K562 (cell line): ENCODE data around the gene RBM45. TPM values are rescaled to one million over a fixed set of nuclear protein-coding genes. Genes with fewer than 3 reads are reported as not detected.

Source experiments
- CBFB ChIP-seq: sonication (generic); formaldehyde crosslinking; IDR thresholded peaks from 2 replicates; pipeline ENCODE4 v1.4.0; 2020; ENCODE audit warnings: mild to moderate bottlenecking, missing genetic modification reagents
- DMBX1 ChIP-seq: fragments of 250-450 bp; sonication (Bioruptor Pico); IDR thresholded peaks from 2 replicates; pipeline ENCODE4 v1.8.0; 2022; ENCODE audit warnings: inconsistent platforms, mild to moderate bottlenecking, moderate library complexity, borderline replicate concordance
- EWSR1 ChIP-seq: fragments of 450-650 bp; IDR thresholded peaks from 2 replicates; pipeline ENCODE4 v1.6.1; 2018; ENCODE audit warnings: borderline replicate concordance, mild to moderate bottlenecking, low read depth, moderate library complexity; ENCODE audit not compliant: partially characterized antibody
- FOS ChIP-seq: IDR thresholded peaks from 3 replicates; pipeline ENCODE4 v1.6.1; 2011; ENCODE audit not compliant: insufficient read length; ENCODE audit errors: extremely low read depth
- FUS ChIP-seq: fragments of 200-400 bp; formaldehyde crosslinking; optimal IDR thresholded peaks from 2 replicates; pipeline ENCODE3; 2017; ENCODE audit warnings: low read depth, low read length
- MCM3 ChIP-seq: fragments of 450-650 bp; IDR thresholded peaks from 2 replicates; pipeline ENCODE4 v1.6.1; 2016
- NELFE ChIP-seq: IDR thresholded peaks from 2 replicates; pipeline ENCODE4 v1.6.1; 2011; ENCODE audit warnings: mild to moderate bottlenecking; ENCODE audit not compliant: insufficient read depth, insufficient read length
- OTX1 ChIP-seq: fragments of 450-650 bp; formaldehyde crosslinking; IDR thresholded peaks from 2 replicates; pipeline ENCODE4 v1.4.0; 2022; ENCODE audit warnings: mild to moderate bottlenecking
- POLR3G ChIP-seq: IDR thresholded peaks from 2 replicates; pipeline ENCODE4 v1.6.1; 2011; ENCODE audit not compliant: insufficient read length, insufficient replicate concordance; ENCODE audit errors: extremely low read depth
- PURB ChIP-seq: sonication (generic); formaldehyde crosslinking; IDR thresholded peaks from 2 replicates; pipeline ENCODE4 v1.9.0; 2021; ENCODE audit warnings: low read depth, mild to moderate bottlenecking, missing genetic modification reagents
- PYGO2 ChIP-seq: fragments of 450-650 bp; IDR thresholded peaks from 2 replicates; pipeline ENCODE4 v1.6.1; 2016; ENCODE audit warnings: mild to moderate bottlenecking, missing genetic modification characterization, moderate library complexity, missing compliant biosample characterization
- SFPQ ChIP-seq: fragments of 200-400 bp; formaldehyde crosslinking; IDR thresholded peaks from 2 replicates; pipeline ENCODE4 v1.6.1; 2017; ENCODE audit warnings: mild to moderate bottlenecking, low read depth, low read length, moderate library complexity
- SMAD2 ChIP-seq: fragments of 150-350 bp; IDR thresholded peaks from 2 replicates; pipeline ENCODE4 v1.6.1; 2014; ENCODE audit warnings: low read depth, mild to moderate bottlenecking, low read length
- SP1 ChIP-seq: sonication (generic); formaldehyde crosslinking; IDR thresholded peaks from 2 replicates; pipeline ENCODE4 v1.8.1; 2022; ENCODE audit warnings: mild to moderate bottlenecking, missing genetic modification reagents
- ZBED1 ChIP-seq: IDR thresholded peaks from 2 replicates; pipeline ENCODE4 v1.6.1; 2014
- ZC3H11A ChIP-seq: IDR thresholded peaks from 2 replicates; pipeline ENCODE4 v1.6.1; 2012; ENCODE audit warnings: low read depth, low read length, improper control_type of control experiment
- ZNF282 ChIP-seq: sonication (generic); formaldehyde crosslinking; IDR thresholded peaks from 2 replicates; pipeline ENCODE4 v1.8.1; 2023; ENCODE audit warnings: missing genetic modification reagents
- ZNF431 ChIP-seq: sonication (generic); formaldehyde crosslinking; IDR thresholded peaks from 2 replicates; pipeline ENCODE4 v1.8.0; 2022; ENCODE audit warnings: mild to moderate bottlenecking, missing genetic modification reagents
- ZNF780A ChIP-seq: fragments of 250-450 bp; sonication (Bioruptor Pico); IDR thresholded peaks from 2 replicates; pipeline ENCODE4 v1.5.0; 2021; ENCODE audit warnings: mild to moderate bottlenecking
- ZNF830 ChIP-seq: fragments of 250-450 bp; sonication (Bioruptor Pico); IDR thresholded peaks from 2 replicates; pipeline ENCODE4 v1.5.0; 2021; ENCODE audit warnings: mild to moderate bottlenecking
- polyA plus RNA-seq, 8 experiments: library from polyadenylated mRNA; depleted of rRNA in 4 of 8; stranded (reverse) in 5 of 8; unstranded in 3 of 8; fragments of >200 nt; fragmentation: Nextera tagmentation in 2 of 8; fragmentation: Illumina TruSeq in 1 of 8; extraction: Ambion mirVana in 2 of 8; extraction: Trizol in 1 of 8; gene quantifications; 2 replicates each; pipeline versions ENCODE4 v1.2.1 to v1.2.3, GENCODE V29; 2011 to 2014; ENCODE audit warnings: inconsistent platforms in 1 of 8, missing spikeins in 1 of 8
- total RNA-seq, 7 experiments: library from RNA; depleted of rRNA in 6 of 7; stranded (reverse); fragments of >200 nt in 6 of 7; fragmentation: Illumina TruSeq in 2 of 7; extraction: Trizol in 2 of 7; gene quantifications; 2 replicates each; pipeline versions ENCODE4 v1.2.1 to v1.2.3, GENCODE V29; 2011 to 2021; ENCODE audit warnings: low replicate concordance in 1 of 7
- TF ChIP-seq, protein P1 (sequence below): sonication (generic); formaldehyde crosslinking; IDR thresholded peaks from 2 replicates; pipeline ENCODE4 v1.5.0; 2020; ENCODE audit warnings: missing genetic modification reagents
- TF ChIP-seq, protein P2 (sequence below): fragments of 150-350 bp; conservative IDR thresholded peaks from 2 replicates; pipeline ENCODE4 v1.6.1; 2014; ENCODE audit warnings: low read length

The RBM45 gene
- total and polyA plus RNA-seq, 9 of the 15 experiments (the other 6 are each of a cell fraction or from before 2014, with no cell fraction given): 6.7 to 22.0 (median 15.0) TPM

DNA sequence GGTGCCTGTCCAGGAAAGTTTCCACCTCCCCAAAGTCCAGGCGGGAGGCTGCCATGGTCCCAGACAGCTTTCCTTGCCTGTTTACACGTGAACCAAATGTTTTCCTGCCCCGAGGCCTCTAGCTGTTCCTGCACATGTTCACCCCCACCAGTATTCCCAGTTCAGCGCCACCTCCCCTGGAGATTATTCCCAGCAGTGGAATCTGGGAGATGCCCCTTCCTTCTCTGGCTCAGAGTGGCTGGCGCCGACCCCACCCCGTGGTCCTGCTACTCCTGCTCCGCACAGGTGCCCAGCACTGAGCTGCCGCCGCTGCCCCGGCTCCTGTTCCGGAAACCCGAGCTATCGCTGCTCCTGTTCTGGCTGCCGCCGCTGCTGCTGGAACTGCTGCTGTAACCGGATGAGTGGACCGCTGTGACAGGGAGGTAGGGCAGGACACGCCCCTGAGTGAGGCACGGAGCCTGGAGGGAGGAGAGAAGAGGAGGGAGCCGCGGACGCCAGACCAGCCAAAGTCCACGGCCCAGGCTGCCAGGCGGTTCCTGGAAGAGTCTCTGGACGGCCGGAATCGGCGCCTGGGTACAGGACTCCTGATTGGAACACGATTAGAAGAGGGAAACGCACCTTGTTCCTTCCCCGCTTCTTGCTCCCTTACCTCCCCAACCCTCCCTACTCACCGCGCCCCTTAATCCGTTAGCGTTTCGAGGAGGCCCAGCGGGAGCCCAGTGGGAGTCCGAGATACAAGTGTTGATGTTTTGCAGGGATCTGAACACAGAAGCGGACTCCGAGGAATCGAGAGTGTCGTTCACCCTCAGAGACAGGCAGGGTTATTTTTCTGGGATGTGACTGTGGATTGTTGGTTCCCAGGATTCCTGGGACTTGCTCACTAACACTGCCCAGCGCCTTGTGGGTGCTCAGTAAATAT, 39.6 kb upstream of the RBM45 start, which contains the start of gene PDE11A (continued):
- TF ChIP-seq SP1 (CRISPR knock-in tag) (peak; percentile 55; the same call in 1 of the 2 replicates), DMBX1 (CRISPR knock-in tag) (0 out of 2 replicates have a peak, but pooled peaks have one; percentile 23), ZNF780A (CRISPR knock-in tag) (no peak), ZC3H11A (no peak), MCM3 (no peak), OTX1 (CRISPR knock-in tag) (0 out of 2 replicates have a peak, but pooled peaks have one; percentile 13), ZNF431 (peak; percentile 19; the same call in 1 of the 2 replicates), NELFE (no peak), EWSR1 (no peak), FOS (no peak), SMAD2 (no peak), PYGO2 (no peak), FUS (no peak), ZBED1 (no peak), ZNF282 (CRISPR knock-in tag) (no peak), ZNF830 (CRISPR knock-in tag) (0 out of 2 replicates have a peak, but pooled peaks have one; percentile 35), POLR3G (no peak), PURB (no peak), CBFB (CRISPR knock-in tag) (no peak), SFPQ (no peak)
- TF ChIP-seq, protein P1, sequence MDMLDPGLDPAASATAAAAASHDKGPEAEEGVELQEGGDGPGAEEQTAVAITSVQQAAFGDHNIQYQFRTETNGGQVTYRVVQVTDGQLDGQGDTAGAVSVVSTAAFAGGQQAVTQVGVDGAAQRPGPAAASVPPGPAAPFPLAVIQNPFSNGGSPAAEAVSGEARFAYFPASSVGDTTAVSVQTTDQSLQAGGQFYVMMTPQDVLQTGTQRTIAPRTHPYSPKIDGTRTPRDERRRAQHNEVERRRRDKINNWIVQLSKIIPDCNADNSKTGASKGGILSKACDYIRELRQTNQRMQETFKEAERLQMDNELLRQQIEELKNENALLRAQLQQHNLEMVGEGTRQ (CRISPR knock-in tag): no peak
- TF ChIP-seq, protein P2, sequence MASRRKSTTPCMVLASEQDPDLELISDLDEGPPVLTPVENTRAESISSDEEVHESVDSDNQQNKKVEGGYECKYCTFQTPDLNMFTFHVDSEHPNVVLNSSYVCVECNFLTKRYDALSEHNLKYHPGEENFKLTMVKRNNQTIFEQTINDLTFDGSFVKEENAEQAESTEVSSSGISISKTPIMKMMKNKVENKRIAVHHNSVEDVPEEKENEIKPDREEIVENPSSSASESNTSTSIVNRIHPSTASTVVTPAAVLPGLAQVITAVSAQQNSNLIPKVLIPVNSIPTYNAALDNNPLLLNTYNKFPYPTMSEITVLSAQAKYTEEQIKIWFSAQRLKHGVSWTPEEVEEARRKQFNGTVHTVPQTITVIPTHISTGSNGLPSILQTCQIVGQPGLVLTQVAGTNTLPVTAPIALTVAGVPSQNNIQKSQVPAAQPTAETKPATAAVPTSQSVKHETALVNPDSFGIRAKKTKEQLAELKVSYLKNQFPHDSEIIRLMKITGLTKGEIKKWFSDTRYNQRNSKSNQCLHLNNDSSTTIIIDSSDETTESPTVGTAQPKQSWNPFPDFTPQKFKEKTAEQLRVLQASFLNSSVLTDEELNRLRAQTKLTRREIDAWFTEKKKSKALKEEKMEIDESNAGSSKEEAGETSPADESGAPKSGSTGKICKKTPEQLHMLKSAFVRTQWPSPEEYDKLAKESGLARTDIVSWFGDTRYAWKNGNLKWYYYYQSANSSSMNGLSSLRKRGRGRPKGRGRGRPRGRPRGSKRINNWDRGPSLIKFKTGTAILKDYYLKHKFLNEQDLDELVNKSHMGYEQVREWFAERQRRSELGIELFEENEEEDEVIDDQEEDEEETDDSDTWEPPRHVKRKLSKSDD: 0 out of 2 replicates have a peak, but pooled peaks have one; percentile 29
